GM18909 (cell line): ENCODE data around the gene PDCD7.
"Not testable (repeated sequence)": the region's sequence is repeated elsewhere in the genome, so short reads cannot be mapped to it uniquely, and the experiment has no call there.

Source experiments
- ATAC-seq: cut with Tn5 transposase; IDR thresholded peaks from one replicate; pipeline ENCODE4 v1.9.1; 2021; ENCODE audit warnings: mild to moderate bottlenecking; ENCODE audit not compliant: unreplicated experiment, poor library complexity

Gene PDCD7

GRCh38 chr15:65132878-65133547 lies 595 bp downstream of the PDCD7 start:
- peak; percentile 44 for ATAC-seq

GRCh38 chr15:65130941-65131340 lies 2.7 kb downstream of the PDCD7 start:
- no peak for ATAC-seq

- ATAC-seq, result no peak
Observed at GRCh38 chr15:65115542-65115941, 18.1 kb downstream of the PDCD7 start.

- no peak for ATAC-seq
Observed at GRCh38 chr15:65115086-65115485, 18.5 kb downstream of the PDCD7 start, which contains the start of gene UBAP1L. Gene UBAP1L, minus strand, starts transcription at chr15:65115200. Its CDS starts 8,985 bp downstream, at chr15:65106215.

GRCh38 chr15:65110676-65111292 lies 22.8 kb downstream of the PDCD7 start:
- no peak for ATAC-seq

GRCh38 chr15:65106011-65106590 lies 27.5 kb downstream of the PDCD7 start:
- no peak for ATAC-seq

- no peak for ATAC-seq
Observed at GRCh38 chr15:65105038-65105437, 28.6 kb downstream of the PDCD7 start.

GRCh38 chr15:65102912-65103311 lies 30.7 kb downstream of the PDCD7 start:
- ATAC-seq, result no peak

- no peak for ATAC-seq
Observed at GRCh38 chr15:65101891-65102708, 31.5 kb downstream of the PDCD7 start.

GRCh38 chr15:65101411-65101890 lies 32.2 kb downstream of the PDCD7 start:
- no peak for ATAC-seq

GRCh38 chr15:65100442-65100841 lies 33.2 kb downstream of the PDCD7 start:
- ATAC-seq, result no peak

GRCh38 chr15:65099801-65100200 lies 33.8 kb downstream of the PDCD7 start:
- ATAC-seq, result not testable (repeated sequence)

GRCh38 chr15:65099336-65099735 lies 34.3 kb downstream of the PDCD7 start:
- ATAC-seq, result no peak

GRCh38 chr15:65097651-65098263 lies 35.9 kb downstream of the PDCD7 start:
- ATAC-seq, result no peak

- ATAC-seq, result no peak
Observed at GRCh38 chr15:65096481-65097385, 36.9 kb downstream of the PDCD7 start.

GRCh38 chr15:65095747-65096104 lies 37.9 kb downstream of the PDCD7 start:
- ATAC-seq, result no peak

GRCh38 chr15:65095011-65095746 lies 38.4 kb downstream of the PDCD7 start:
- ATAC-seq, result no peak

GRCh38 chr15:65094294-65094995 lies 39.2 kb downstream of the PDCD7 start:
- no peak for ATAC-seq
